HL-60 (cell line): ENCODE data around the gene SNRPB.
A peak's percentile ranks its signal among the peaks of the same experiment; 100 is the strongest.

Experiments used
- DNase-seq, 2 experiments: peaks; one replicate each; pipeline ENCODE4 v3.0.0-alpha.2; 2010 to 2020; ENCODE audit warnings: low read depth in 1 of 2, low spot score in 1 of 2
- H3K27ac ChIP-seq: fragments of 250-450 bp; sonication (Bioruptor Pico); replicated peaks from 2 replicates; pipeline ENCODE4 v1.5.1; 2020; ENCODE audit warnings: mild to moderate bottlenecking, moderate library complexity
- H3K27me3 ChIP-seq: fragments of 250-450 bp; sonication (Bioruptor Pico); 2 replicates; pipeline ENCODE4 v1.5.1; 2021; ENCODE audit warnings: mild to moderate bottlenecking, moderate library complexity; ENCODE audit not compliant: insufficient read depth, poor library complexity, severe bottlenecking
- H3K4me3 ChIP-seq: replicated peaks from 2 replicates; pipeline ENCODE4 v1.5.1; 2011; ENCODE audit warnings: mild to moderate bottlenecking, control low read depth, low read length; ENCODE audit not compliant: insufficient read depth
- GABPA ChIP-seq: IDR thresholded peaks from 2 replicates; pipeline ENCODE4 v1.6.1; 2012; ENCODE audit warnings: low read depth
- POLR2AphosphoS5 ChIP-seq: IDR thresholded peaks from 2 replicates; pipeline ENCODE4 v1.6.1; 2012; ENCODE audit warnings: low read depth
- SPI1 ChIP-seq: IDR thresholded peaks from 2 replicates; pipeline ENCODE4 v1.6.1; 2012; ENCODE audit warnings: low read depth, mild to moderate bottlenecking, borderline replicate concordance
- TF ChIP-seq, protein P1 (sequence below): IDR thresholded peaks from one replicate; pipeline ENCODE4 v1.5.1; 2011; ENCODE audit warnings: low read length, control low read depth, inconsistent platforms; ENCODE audit not compliant: insufficient read depth
- TF ChIP-seq, protein P2 (sequence below): IDR thresholded peaks from 2 replicates; pipeline ENCODE4 v1.6.1; 2012; ENCODE audit warnings: low read depth; ENCODE audit not compliant: insufficient replicate concordance

Gene SNRPB

DNA sequence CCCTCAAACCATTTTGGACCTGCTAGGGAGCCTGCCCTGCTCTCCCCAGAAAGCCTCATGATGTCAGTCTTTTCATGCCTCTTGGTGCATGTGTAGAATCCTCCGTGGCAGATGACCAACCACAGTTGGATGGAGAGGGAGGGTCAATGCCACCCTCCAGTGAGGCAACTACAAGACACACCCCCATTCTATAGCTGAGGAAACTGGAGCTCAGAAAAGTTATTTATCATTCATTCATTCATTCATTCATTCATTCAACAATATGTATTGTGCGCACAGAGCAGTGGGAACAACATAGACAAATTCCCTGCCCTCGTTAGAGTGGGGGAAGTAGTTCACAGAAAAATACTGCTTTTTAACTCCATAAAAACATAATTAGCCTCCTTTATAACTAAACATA, 16.8 kb downstream of the SNRPB start:
- no peak for DNase-seq
- Histone ChIP-seq H3K27me3 (no peaks in the 10 kb centered on the region), H3K4me3 (no peak overlapping the region), H3K27ac (no peak overlapping the region)
- no peak for TF ChIP-seq POLR2AphosphoS5
- TF ChIP-seq SPI1 = no peak
- TF ChIP-seq, protein P1, sequence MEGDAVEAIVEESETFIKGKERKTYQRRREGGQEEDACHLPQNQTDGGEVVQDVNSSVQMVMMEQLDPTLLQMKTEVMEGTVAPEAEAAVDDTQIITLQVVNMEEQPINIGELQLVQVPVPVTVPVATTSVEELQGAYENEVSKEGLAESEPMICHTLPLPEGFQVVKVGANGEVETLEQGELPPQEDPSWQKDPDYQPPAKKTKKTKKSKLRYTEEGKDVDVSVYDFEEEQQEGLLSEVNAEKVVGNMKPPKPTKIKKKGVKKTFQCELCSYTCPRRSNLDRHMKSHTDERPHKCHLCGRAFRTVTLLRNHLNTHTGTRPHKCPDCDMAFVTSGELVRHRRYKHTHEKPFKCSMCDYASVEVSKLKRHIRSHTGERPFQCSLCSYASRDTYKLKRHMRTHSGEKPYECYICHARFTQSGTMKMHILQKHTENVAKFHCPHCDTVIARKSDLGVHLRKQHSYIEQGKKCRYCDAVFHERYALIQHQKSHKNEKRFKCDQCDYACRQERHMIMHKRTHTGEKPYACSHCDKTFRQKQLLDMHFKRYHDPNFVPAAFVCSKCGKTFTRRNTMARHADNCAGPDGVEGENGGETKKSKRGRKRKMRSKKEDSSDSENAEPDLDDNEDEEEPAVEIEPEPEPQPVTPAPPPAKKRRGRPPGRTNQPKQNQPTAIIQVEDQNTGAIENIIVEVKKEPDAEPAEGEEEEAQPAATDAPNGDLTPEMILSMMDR = no peak
- TF ChIP-seq, protein P2, sequence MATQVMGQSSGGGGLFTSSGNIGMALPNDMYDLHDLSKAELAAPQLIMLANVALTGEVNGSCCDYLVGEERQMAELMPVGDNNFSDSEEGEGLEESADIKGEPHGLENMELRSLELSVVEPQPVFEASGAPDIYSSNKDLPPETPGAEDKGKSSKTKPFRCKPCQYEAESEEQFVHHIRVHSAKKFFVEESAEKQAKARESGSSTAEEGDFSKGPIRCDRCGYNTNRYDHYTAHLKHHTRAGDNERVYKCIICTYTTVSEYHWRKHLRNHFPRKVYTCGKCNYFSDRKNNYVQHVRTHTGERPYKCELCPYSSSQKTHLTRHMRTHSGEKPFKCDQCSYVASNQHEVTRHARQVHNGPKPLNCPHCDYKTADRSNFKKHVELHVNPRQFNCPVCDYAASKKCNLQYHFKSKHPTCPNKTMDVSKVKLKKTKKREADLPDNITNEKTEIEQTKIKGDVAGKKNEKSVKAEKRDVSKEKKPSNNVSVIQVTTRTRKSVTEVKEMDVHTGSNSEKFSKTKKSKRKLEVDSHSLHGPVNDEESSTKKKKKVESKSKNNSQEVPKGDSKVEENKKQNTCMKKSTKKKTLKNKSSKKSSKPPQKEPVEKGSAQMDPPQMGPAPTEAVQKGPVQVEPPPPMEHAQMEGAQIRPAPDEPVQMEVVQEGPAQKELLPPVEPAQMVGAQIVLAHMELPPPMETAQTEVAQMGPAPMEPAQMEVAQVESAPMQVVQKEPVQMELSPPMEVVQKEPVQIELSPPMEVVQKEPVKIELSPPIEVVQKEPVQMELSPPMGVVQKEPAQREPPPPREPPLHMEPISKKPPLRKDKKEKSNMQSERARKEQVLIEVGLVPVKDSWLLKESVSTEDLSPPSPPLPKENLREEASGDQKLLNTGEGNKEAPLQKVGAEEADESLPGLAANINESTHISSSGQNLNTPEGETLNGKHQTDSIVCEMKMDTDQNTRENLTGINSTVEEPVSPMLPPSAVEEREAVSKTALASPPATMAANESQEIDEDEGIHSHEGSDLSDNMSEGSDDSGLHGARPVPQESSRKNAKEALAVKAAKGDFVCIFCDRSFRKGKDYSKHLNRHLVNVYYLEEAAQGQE = no peak
- no peak for TF ChIP-seq GABPA

DNA sequence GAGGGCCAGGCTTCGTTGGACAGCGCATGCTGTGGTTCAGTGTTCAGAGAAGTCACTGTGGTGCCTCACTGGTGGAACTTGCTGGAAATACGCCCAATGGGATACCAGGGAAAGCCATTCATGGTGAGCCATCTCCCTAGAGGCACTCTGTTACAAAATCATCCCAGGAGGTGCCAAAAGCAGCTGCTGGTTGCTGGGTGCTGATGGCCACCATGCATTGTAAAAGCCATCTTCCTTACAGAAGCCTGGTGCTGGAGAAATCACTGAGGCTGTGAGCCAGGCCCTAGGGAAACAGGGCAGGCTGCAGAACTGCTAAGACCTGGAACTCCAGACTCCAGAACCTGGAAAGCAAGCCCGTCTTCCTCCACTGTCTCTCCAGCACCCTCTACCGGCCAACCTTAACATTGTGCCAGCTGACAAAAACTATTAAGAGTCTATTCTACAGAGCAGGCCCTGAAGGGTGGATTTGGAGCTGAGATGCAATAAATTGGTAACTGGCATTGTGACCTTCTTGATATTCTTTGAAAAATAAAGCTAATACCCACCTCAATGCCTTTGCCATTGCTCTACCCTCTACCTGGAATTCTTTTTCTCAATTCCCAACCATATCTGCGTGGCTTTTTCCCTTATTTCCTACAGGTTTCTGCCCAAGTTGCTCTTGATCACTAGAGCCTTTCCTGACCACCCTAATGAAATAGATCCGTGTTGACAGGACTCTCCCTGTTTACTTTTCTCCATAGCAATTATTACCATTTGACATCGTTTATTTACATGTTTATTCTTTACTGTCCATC, 18.5 kb downstream of the SNRPB start:
- TF ChIP-seq, protein P1 = peak; percentile 80
- no peak for TF ChIP-seq POLR2AphosphoS5
- H3K27ac ChIP-seq = no peak overlapping the region
- no peaks in the 10 kb centered on the region for H3K27me3 ChIP-seq
- peak in 1 of 2 experiments; percentile 68 for DNase-seq
- no peak overlapping the region for H3K4me3 ChIP-seq

DNA sequence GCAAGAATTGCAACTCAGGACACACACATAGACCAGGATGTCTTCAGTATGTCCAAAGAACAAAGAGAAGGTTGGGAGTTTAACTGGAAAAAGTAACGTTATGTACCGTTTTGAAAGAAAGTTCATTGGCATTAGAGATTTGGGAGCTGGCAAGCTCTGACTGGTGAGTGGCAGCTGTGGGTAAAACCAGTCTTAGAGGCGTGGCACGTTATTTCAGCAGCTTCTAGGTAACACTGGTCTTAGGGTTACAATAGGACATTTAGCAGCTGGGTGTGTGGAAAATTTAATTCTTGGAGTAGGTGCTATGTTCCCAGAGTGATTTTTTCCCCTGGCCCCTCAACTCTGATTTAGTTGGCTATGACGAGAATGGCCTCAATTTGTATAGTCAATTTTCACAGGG, 19.2 kb downstream of the SNRPB start:
- Histone ChIP-seq H3K4me3 (no peak overlapping the region), H3K27ac (no peak overlapping the region), H3K27me3 (no peaks in the 10 kb centered on the region)
- no peak for DNase-seq
- TF ChIP-seq SPI1 = no peak
- TF ChIP-seq POLR2AphosphoS5 = no peak
- TF ChIP-seq, protein P1 = no peak
- TF ChIP-seq, protein P2 = no peak
- TF ChIP-seq GABPA = no peak

DNA sequence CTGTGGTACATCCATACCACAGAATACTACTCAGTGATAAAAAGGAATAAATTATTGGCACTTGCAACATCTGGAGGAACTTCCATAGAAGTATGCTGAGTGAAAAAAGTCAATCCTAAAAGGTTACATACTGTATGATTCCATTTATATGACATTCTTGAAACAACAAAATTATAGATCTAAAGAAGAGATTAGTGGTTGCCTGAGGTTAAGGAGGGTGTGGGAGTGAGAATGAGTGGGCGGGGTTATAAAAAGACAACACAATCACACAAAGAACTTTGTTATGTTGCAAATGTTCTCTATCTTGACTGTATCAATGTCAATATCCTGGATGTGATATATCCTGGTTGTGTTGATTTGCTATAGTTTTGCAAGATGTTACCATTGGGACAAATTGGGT, 21.2 kb downstream of the SNRPB start:
- no peaks in the 10 kb centered on the region for H3K27me3 ChIP-seq
- no peak for DNase-seq
- no peak for TF ChIP-seq POLR2AphosphoS5
- TF ChIP-seq, protein P2 = no peak
- no peak for TF ChIP-seq GABPA
- TF ChIP-seq, protein P1 = no peak
- no peak for TF ChIP-seq SPI1
- no peak overlapping the region for H3K4me3 ChIP-seq
- no peak overlapping the region for H3K27ac ChIP-seq
